WTC11 (cell line): ENCODE results near the gene FOXS1.

Experiments
- TEAD4 ChIP-seq: sonication (generic); formaldehyde crosslinking; IDR thresholded peaks from 2 replicates; pipeline ENCODE4 v1.8.0; 2022; ENCODE audit warnings: mild to moderate bottlenecking, missing genetic modification reagents
- TF ChIP-seq, protein P1 (sequence below): sonication (generic); formaldehyde crosslinking; IDR thresholded peaks from 2 replicates; pipeline ENCODE4 v1.8.0; 2022; ENCODE audit warnings: mild to moderate bottlenecking, missing genetic modification reagents
- TF ChIP-seq, protein P2 (sequence below): sonication (generic); formaldehyde crosslinking; IDR thresholded peaks from 2 replicates; pipeline ENCODE4 v1.8.1; 2023; ENCODE audit warnings: mild to moderate bottlenecking, missing genetic modification reagents, moderate library complexity
- TF ChIP-seq, protein P3 (sequence below): fragments of 200-600 bp; IDR thresholded peaks from 2 replicates; pipeline ENCODE4 v1.8.0; 2022; ENCODE audit warnings: antibody characterized with exemption
- TF ChIP-seq, protein P4 (sequence below): sonication (generic); formaldehyde crosslinking; IDR thresholded peaks from 2 replicates; pipeline ENCODE4 v1.8.1; 2022; ENCODE audit warnings: low read depth, mild to moderate bottlenecking, moderate library complexity, missing genetic modification reagents, borderline replicate concordance

DNA sequence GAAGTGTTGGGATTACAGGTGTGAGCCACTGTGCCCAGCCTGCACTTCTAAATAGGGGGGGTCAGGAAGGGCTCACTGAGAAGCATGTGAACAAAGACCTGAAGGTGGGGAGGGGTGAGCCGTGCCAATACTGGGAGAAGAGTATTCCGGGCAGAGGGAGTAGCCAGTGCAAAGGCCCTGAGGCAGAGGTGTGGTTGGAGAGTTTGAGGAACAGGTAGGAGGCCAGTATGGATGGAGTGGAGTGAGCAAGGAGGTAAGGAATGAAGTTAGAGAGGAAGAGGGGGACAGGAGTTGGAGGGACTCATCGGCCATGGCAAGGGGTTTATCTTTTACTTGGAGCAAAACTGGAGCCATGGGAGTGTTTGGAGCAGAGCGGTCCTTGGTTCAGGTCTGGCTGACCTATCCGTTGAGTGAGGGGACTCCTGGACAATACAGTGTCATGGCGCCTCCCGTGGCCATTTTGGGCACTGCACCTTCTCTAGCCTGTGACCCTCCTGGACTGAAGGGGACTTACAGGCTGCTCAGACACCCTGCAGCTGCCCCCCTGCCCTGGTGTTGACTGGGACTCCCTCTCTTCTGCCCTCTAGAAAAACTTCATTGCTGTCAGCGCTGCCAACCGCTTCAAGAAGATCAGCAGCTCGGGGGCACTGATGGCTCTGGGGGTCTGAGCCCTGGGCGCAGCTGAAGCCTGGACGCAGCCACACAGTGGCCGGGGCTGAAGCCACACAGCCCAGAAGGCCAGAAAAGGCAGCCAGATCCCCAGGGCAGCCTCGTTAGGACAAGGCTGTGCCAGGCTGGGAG, 12.1 kb downstream of the FOXS1 start:
- TF ChIP-seq, protein P1, sequence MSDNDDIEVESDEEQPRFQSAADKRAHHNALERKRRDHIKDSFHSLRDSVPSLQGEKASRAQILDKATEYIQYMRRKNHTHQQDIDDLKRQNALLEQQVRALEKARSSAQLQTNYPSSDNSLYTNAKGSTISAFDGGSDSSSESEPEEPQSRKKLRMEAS (CRISPR knock-in tag), result no peak
- TF ChIP-seq, protein P2, sequence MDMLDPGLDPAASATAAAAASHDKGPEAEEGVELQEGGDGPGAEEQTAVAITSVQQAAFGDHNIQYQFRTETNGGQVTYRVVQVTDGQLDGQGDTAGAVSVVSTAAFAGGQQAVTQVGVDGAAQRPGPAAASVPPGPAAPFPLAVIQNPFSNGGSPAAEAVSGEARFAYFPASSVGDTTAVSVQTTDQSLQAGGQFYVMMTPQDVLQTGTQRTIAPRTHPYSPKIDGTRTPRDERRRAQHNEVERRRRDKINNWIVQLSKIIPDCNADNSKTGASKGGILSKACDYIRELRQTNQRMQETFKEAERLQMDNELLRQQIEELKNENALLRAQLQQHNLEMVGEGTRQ (CRISPR knock-in tag), result no peak
- TF ChIP-seq, protein P3, sequence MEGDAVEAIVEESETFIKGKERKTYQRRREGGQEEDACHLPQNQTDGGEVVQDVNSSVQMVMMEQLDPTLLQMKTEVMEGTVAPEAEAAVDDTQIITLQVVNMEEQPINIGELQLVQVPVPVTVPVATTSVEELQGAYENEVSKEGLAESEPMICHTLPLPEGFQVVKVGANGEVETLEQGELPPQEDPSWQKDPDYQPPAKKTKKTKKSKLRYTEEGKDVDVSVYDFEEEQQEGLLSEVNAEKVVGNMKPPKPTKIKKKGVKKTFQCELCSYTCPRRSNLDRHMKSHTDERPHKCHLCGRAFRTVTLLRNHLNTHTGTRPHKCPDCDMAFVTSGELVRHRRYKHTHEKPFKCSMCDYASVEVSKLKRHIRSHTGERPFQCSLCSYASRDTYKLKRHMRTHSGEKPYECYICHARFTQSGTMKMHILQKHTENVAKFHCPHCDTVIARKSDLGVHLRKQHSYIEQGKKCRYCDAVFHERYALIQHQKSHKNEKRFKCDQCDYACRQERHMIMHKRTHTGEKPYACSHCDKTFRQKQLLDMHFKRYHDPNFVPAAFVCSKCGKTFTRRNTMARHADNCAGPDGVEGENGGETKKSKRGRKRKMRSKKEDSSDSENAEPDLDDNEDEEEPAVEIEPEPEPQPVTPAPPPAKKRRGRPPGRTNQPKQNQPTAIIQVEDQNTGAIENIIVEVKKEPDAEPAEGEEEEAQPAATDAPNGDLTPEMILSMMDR, result peak; percentile 98
- TF ChIP-seq, protein P4, sequence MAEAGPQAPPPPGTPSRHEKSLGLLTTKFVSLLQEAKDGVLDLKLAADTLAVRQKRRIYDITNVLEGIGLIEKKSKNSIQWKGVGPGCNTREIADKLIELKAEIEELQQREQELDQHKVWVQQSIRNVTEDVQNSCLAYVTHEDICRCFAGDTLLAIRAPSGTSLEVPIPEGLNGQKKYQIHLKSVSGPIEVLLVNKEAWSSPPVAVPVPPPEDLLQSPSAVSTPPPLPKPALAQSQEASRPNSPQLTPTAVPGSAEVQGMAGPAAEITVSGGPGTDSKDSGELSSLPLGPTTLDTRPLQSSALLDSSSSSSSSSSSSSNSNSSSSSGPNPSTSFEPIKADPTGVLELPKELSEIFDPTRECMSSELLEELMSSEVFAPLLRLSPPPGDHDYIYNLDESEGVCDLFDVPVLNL (CRISPR knock-in tag), result no peak
- TF ChIP-seq TEAD4 (CRISPR knock-in tag), result no peak
